ENCODE measurements around the gene PSMC1. TPM values are rescaled to one million over a fixed set of nuclear protein-coding genes. Genes with fewer than 3 reads are reported as not detected.

Gene PSMC1
- total RNA-seq, 2 experiments from 2014 or later = 75.8 to 80.3 TPM

DNA sequence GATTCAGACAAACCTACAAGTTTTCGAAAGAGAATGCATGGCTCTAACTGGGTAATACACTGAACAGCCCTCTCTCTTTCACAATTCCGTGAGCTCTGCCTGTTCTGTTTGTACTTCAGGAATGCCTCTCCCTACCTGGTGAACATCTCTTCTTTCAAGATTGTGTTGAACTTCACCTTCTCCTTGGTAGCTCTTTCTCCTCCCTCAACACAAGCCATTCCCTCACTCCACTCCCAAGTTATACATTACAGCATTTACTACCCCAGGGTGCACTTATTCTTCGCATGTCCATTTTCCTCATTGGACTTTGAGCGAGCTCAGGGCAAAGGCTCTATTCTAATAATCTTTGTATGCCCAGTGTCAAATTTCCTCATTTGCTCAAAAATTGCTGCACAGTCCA lies 47.1 kb downstream of the PSMC1 start:
- Mint-ChIP-seq H3K4me3 (no peak overlapping the region), H3K9me3 (no peaks in the 10 kb centered on the region), H3K27ac (no peak overlapping the region), H3K27me3 (no peaks in the 10 kb centered on the region), H3K36me3 (ENCODE audit: low read depth) (peaks cover 86% of the 10 kb centered on the region), H3K4me1 (ENCODE audit: low read depth) (peaks cover 19% of the 10 kb centered on the region)
- no peak overlapping the region for H3K4me3 ChIP-seq (ENCODE audit: low read length)
- TF ChIP-seq, protein P1, sequence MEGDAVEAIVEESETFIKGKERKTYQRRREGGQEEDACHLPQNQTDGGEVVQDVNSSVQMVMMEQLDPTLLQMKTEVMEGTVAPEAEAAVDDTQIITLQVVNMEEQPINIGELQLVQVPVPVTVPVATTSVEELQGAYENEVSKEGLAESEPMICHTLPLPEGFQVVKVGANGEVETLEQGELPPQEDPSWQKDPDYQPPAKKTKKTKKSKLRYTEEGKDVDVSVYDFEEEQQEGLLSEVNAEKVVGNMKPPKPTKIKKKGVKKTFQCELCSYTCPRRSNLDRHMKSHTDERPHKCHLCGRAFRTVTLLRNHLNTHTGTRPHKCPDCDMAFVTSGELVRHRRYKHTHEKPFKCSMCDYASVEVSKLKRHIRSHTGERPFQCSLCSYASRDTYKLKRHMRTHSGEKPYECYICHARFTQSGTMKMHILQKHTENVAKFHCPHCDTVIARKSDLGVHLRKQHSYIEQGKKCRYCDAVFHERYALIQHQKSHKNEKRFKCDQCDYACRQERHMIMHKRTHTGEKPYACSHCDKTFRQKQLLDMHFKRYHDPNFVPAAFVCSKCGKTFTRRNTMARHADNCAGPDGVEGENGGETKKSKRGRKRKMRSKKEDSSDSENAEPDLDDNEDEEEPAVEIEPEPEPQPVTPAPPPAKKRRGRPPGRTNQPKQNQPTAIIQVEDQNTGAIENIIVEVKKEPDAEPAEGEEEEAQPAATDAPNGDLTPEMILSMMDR (IDR thresholded peaks at IDR 0.05) = no peak
- ChIA-PET CTCF (no interaction called here), POLR2A (no interaction called here)
- H3K27ac ChIP-seq (ENCODE audit: low read depth in 1 of 2, low read length in 2 of 2) = no peak overlapping the region
- no peak for DNase-seq
- no peaks in the 10 kb centered on the region for H3K27me3 ChIP-seq (ENCODE audit: control insufficient read depth in 1 of 2, insufficient read depth in 2 of 2, low read length in 2 of 2)
- peaks cover 5% of the 10 kb centered on the region for H3K4me1 ChIP-seq (ENCODE audit: insufficient read depth, low read length)
- H3K9me3 ChIP-seq (ENCODE audit: control insufficient read depth in 1 of 2, insufficient read depth in 1 of 2, low read length in 2 of 2) = no peaks in the 10 kb centered on the region
- intact Hi-C loops (cut with DNase I, micrococcal nuclease) = loop anchor here in 1 of 2 experiments (2.0 to 5.0 kb wide), 2 partner anchors 214 to 393 kb away; no protein-coding TSS in a partner anchor
- H3K36me3 ChIP-seq (ENCODE audit: insufficient read depth, low read length) = peaks cover 63% of the 10 kb centered on the region
- ATAC-seq (ENCODE audit: poor library complexity) = no peak

- intact Hi-C loops (cut with DNase I, micrococcal nuclease) = loop anchor here in 1 of 2 experiments (5.0 kb wide), 1 partner anchor 213 kb away; no protein-coding TSS in a partner anchor
- ChIA-PET CTCF (no interaction called here), POLR2A (no interaction called here)
- H3K4me1 Mint-ChIP-seq (ENCODE audit: low read depth) = peaks cover 19% of the 10 kb centered on the region
- no peak overlapping the region for H3K27ac Mint-ChIP-seq
- Histone ChIP-seq H3K9me3 (ENCODE audit: control insufficient read depth in 1 of 2, insufficient read depth in 1 of 2, low read length in 2 of 2) (no peaks in the 10 kb centered on the region), H3K4me3 (ENCODE audit: low read length) (no peak overlapping the region), H3K27ac (ENCODE audit: low read depth in 1 of 2, low read length in 2 of 2) (no peak overlapping the region), H3K4me1 (ENCODE audit: insufficient read depth, low read length) (peaks cover 5% of the 10 kb centered on the region), H3K27me3 (ENCODE audit: control insufficient read depth in 1 of 2, insufficient read depth in 2 of 2, low read length in 2 of 2) (no peaks in the 10 kb centered on the region), H3K36me3 (ENCODE audit: insufficient read depth, low read length) (peaks cover 67% of the 10 kb centered on the region)
- peaks cover 89% of the 10 kb centered on the region for H3K36me3 Mint-ChIP-seq (ENCODE audit: low read depth)
- H3K9me3 Mint-ChIP-seq = no peaks in the 10 kb centered on the region
- ATAC-seq (ENCODE audit: poor library complexity) = no peak
- no peak overlapping the region for H3K4me3 Mint-ChIP-seq
- TF ChIP-seq, protein P1 (IDR thresholded peaks at IDR 0.05) = no peak
- no peaks in the 10 kb centered on the region for H3K27me3 Mint-ChIP-seq
- DNase-seq = no peak
These were observed 48.1 kb downstream of the PSMC1 start for GRCh38 chr14:90304502-90304901.

DNA sequence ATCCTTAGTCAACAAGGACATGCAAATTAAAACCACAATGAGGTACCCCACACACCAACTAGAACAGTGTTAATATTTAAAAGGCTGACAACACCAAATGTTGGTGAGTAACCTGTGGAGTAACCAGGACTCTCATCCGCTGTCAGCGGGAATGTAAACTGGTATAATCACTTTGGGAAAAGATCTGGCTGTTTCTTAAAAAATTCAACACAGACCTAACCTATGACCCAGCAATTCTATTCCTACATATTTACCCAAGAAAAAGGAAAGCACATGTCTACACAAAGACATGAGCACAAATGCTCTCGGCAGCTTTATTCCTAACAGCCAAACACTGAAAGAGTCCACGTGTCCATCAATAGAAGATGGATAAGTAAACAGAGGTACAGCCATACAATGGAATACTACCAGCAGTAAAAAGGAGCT lies 48.8 kb downstream of the PSMC1 start:
- Mint-ChIP-seq H3K4me3 (no peak overlapping the region), H3K27me3 (no peaks in the 10 kb centered on the region), H3K36me3 (ENCODE audit: low read depth) (peaks cover 90% of the 10 kb centered on the region), H3K27ac (no peak overlapping the region), H3K4me1 (ENCODE audit: low read depth) (peaks cover 19% of the 10 kb centered on the region), H3K9me3 (no peaks in the 10 kb centered on the region)
- Histone ChIP-seq H3K9me3 (ENCODE audit: control insufficient read depth in 1 of 2, insufficient read depth in 1 of 2, low read length in 2 of 2) (no peaks in the 10 kb centered on the region), H3K4me3 (ENCODE audit: low read length) (no peak overlapping the region), H3K36me3 (ENCODE audit: insufficient read depth, low read length) (peaks cover 68% of the 10 kb centered on the region), H3K4me1 (ENCODE audit: insufficient read depth, low read length) (peaks cover 5% of the 10 kb centered on the region), H3K27me3 (ENCODE audit: control insufficient read depth in 1 of 2, insufficient read depth in 2 of 2, low read length in 2 of 2) (no peaks in the 10 kb centered on the region), H3K27ac (ENCODE audit: low read depth in 1 of 2, low read length in 2 of 2) (no peak overlapping the region)
- ATAC-seq (ENCODE audit: poor library complexity) (no peak), DNase-seq (no peak)
- ChIA-PET CTCF (no interaction called here), POLR2A (no interaction called here)
- intact Hi-C loops (cut with DNase I, micrococcal nuclease) = no loop called here
- TF ChIP-seq, protein P1 (IDR thresholded peaks at IDR 0.05) = no peak
